Hypothalamus (tissue), 51 donors: ENCODE data around the gene FAP.

Source experiments
- DNase-seq, 51 donors: peaks; one replicate each; lab custom pipeline; 2025; lab: John Stamatoyannopoulos, UW

The FAP gene

GRCh38 chr2:162197069-162197825 is 46.0 kb downstream of the FAP start:
- no peak for DNase-seq

- peak in 1 of 51 donors; percentile 6 for DNase-seq
These were observed 46.6 kb downstream of the FAP start for GRCh38 chr2:162196638-162197037.

- DNase-seq, result no peak
These were observed 54.8 kb downstream of the FAP start for GRCh38 chr2:162188451-162188850.

- no peak for DNase-seq
These were observed 57.6 kb downstream of the FAP start for GRCh38 chr2:162185541-162186232.

GRCh38 chr2:162184821-162185450 is 58.3 kb downstream of the FAP start:
- no peak for DNase-seq

- no peak for DNase-seq
These were observed 58.9 kb downstream of the FAP start for GRCh38 chr2:162184359-162184758.

GRCh38 chr2:162182395-162182794 is 60.9 kb downstream of the FAP start:
- DNase-seq, result no peak

GRCh38 chr2:162177301-162177700 is 65.9 kb downstream of the FAP start:
- DNase-seq, result no peak

- DNase-seq, result no peak
These were observed 67.5 kb downstream of the FAP start for GRCh38 chr2:162175714-162176113.

GRCh38 chr2:162174746-162175145 is 68.5 kb downstream of the FAP start:
- no peak for DNase-seq

GRCh38 chr2:162172802-162173370 is 70.4 kb downstream of the FAP start:
- DNase-seq, result no peak

- DNase-seq, result no peak
These were observed 76.5 kb downstream of the FAP start for GRCh38 chr2:162166745-162167144.

- DNase-seq, result no peak
These were observed 77.1 kb downstream of the FAP start for GRCh38 chr2:162166174-162166573.

- DNase-seq, result no peak
These were observed 78.4 kb downstream of the FAP start for GRCh38 chr2:162164802-162165201.

- no peak for DNase-seq
These were observed 83.8 kb downstream of the FAP start for GRCh38 chr2:162159446-162159845.

- no peak for DNase-seq
These were observed 87.1 kb downstream of the FAP start for GRCh38 chr2:162156149-162156548.

- no peak for DNase-seq
These were observed 88.2 kb downstream of the FAP start for GRCh38 chr2:162155093-162155492.

- DNase-seq, result peak in 6 of 51 donors; percentile 0 to 13 (median 1)
These were observed 89.5 kb downstream of the FAP start for GRCh38 chr2:162153608-162154224.

- no peak for DNase-seq
These were observed 91.1 kb downstream of the FAP start, which contains the start of gene GCG for GRCh38 chr2:162152147-162152546. Gene GCG, minus strand, starts transcription at chr2:162152247. Its CDS starts 3,069 bp downstream, at chr2:162149178.

GRCh38 chr2:162149940-162150339 is 93.3 kb downstream of the FAP start:
- DNase-seq, result no peak

GRCh38 chr2:162149466-162149865 is 93.8 kb downstream of the FAP start:
- DNase-seq, result no peak
